ENCODE measurements around the gene ABCC1. TPM values are rescaled to one million over a fixed set of nuclear protein-coding genes. Genes with fewer than 3 reads are reported as not detected.

ABCC1 gene
- total RNA-seq, 1 donor from 2014 or later: 69.4 TPM

- Mint-ChIP-seq H3K9me3 (no peaks in the 10 kb centered on the region), H3K4me1 (no peaks in the 10 kb centered on the region), H3K27ac (no peak overlapping the region), H3K4me3 (no peak overlapping the region), H3K36me3 (peaks cover 52% of the 10 kb centered on the region), H3K27me3 (ENCODE audit: low read depth) (no peaks in the 10 kb centered on the region)
- TF ChIP-seq CTCF (IDR thresholded peaks at IDR 0.05; ENCODE audit: unreplicated experiment): no peak
- no peak for DNase-seq (ENCODE audit: low spot score in 2 of 2, unreplicated experiment in 2 of 2)
These were observed 157.1 kb downstream of the ABCC1 start for GRCh38 chr16:16106466-16106865.

GRCh38 chr16:16107839-16108238 lies 158.4 kb downstream of the ABCC1 start:
- no peaks in the 10 kb centered on the region for H3K9me3 Mint-ChIP-seq
- H3K4me1 Mint-ChIP-seq: no peaks in the 10 kb centered on the region
- no peak overlapping the region for H3K27ac Mint-ChIP-seq
- H3K27me3 Mint-ChIP-seq (ENCODE audit: low read depth): no peaks in the 10 kb centered on the region
- no peak for TF ChIP-seq CTCF (IDR thresholded peaks at IDR 0.05; ENCODE audit: unreplicated experiment)
- no peak overlapping the region for H3K4me3 Mint-ChIP-seq
- DNase-seq (ENCODE audit: low spot score in 2 of 2, unreplicated experiment in 2 of 2): no peak
- H3K36me3 Mint-ChIP-seq: peaks cover 51% of the 10 kb centered on the region

GRCh38 chr16:16108759-16109158 lies 159.3 kb downstream of the ABCC1 start:
- no peaks in the 10 kb centered on the region for H3K27me3 Mint-ChIP-seq (ENCODE audit: low read depth)
- no peak overlapping the region for H3K4me3 Mint-ChIP-seq
- H3K4me1 Mint-ChIP-seq: no peaks in the 10 kb centered on the region
- TF ChIP-seq CTCF (IDR thresholded peaks at IDR 0.05; ENCODE audit: unreplicated experiment): no peak
- H3K27ac Mint-ChIP-seq: no peak overlapping the region
- H3K36me3 Mint-ChIP-seq: peaks cover 44% of the 10 kb centered on the region
- no peaks in the 10 kb centered on the region for H3K9me3 Mint-ChIP-seq
- no peak for DNase-seq (ENCODE audit: low spot score in 2 of 2, unreplicated experiment in 2 of 2)

GRCh38 chr16:16109453-16110110 lies 160.2 kb downstream of the ABCC1 start:
- no peaks in the 10 kb centered on the region for H3K27me3 Mint-ChIP-seq (ENCODE audit: low read depth)
- no peak for DNase-seq (ENCODE audit: low spot score in 2 of 2, unreplicated experiment in 2 of 2)
- no peak overlapping the region for H3K4me3 Mint-ChIP-seq
- H3K27ac Mint-ChIP-seq: no peak overlapping the region
- no peak for TF ChIP-seq CTCF (IDR thresholded peaks at IDR 0.05; ENCODE audit: unreplicated experiment)
- no peaks in the 10 kb centered on the region for H3K9me3 Mint-ChIP-seq
- peaks cover 43% of the 10 kb centered on the region for H3K36me3 Mint-ChIP-seq
- H3K4me1 Mint-ChIP-seq: no peaks in the 10 kb centered on the region

GRCh38 chr16:16110111-16110490 lies 160.7 kb downstream of the ABCC1 start:
- H3K36me3 Mint-ChIP-seq: peaks cover 48% of the 10 kb centered on the region
- DNase-seq (ENCODE audit: low spot score in 2 of 2, unreplicated experiment in 2 of 2): no peak
- H3K4me3 Mint-ChIP-seq: no peak overlapping the region
- no peak for TF ChIP-seq CTCF (IDR thresholded peaks at IDR 0.05; ENCODE audit: unreplicated experiment)
- no peaks in the 10 kb centered on the region for H3K9me3 Mint-ChIP-seq
- H3K4me1 Mint-ChIP-seq: no peaks in the 10 kb centered on the region
- no peaks in the 10 kb centered on the region for H3K27me3 Mint-ChIP-seq (ENCODE audit: low read depth)
- H3K27ac Mint-ChIP-seq: no peak overlapping the region

GRCh38 chr16:16111639-16112038 lies 162.2 kb downstream of the ABCC1 start:
- Mint-ChIP-seq H3K36me3 (peaks cover 52% of the 10 kb centered on the region), H3K4me3 (no peak overlapping the region), H3K27me3 (ENCODE audit: low read depth) (no peaks in the 10 kb centered on the region), H3K4me1 (no peaks in the 10 kb centered on the region), H3K27ac (no peak overlapping the region), H3K9me3 (no peaks in the 10 kb centered on the region)
- no peak for DNase-seq (ENCODE audit: low spot score in 2 of 2, unreplicated experiment in 2 of 2)
- no peak for TF ChIP-seq CTCF (IDR thresholded peaks at IDR 0.05; ENCODE audit: unreplicated experiment)
